Measurements from ENCODE around the gene NHSL2.
"Not testable (repeated sequence)": the region's sequence is repeated elsewhere in the genome, so short reads cannot be mapped to it uniquely, and the experiment has no call there.

DNA sequence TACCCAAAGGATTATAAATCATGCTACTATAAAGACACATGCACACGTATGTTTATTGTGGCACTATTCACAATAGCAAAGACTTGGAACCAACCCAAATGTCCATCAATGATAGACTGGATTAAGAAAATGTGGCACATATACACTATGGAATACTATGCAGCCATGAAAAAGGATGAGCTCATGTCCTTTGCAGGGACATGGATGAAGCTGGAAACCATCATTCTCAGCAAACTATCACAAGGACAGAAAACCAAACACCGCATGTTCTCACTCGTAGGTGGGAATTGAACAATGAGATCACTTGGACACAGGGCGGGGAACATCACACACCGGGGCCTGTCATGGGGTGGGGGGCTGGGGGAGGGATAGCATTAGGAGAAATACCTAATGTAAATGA lies 265.6 kb downstream of the NHSL2 start:
- TF ChIP-seq, protein P1, sequence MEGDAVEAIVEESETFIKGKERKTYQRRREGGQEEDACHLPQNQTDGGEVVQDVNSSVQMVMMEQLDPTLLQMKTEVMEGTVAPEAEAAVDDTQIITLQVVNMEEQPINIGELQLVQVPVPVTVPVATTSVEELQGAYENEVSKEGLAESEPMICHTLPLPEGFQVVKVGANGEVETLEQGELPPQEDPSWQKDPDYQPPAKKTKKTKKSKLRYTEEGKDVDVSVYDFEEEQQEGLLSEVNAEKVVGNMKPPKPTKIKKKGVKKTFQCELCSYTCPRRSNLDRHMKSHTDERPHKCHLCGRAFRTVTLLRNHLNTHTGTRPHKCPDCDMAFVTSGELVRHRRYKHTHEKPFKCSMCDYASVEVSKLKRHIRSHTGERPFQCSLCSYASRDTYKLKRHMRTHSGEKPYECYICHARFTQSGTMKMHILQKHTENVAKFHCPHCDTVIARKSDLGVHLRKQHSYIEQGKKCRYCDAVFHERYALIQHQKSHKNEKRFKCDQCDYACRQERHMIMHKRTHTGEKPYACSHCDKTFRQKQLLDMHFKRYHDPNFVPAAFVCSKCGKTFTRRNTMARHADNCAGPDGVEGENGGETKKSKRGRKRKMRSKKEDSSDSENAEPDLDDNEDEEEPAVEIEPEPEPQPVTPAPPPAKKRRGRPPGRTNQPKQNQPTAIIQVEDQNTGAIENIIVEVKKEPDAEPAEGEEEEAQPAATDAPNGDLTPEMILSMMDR (IDR thresholded peaks at IDR 0.05): not testable (repeated sequence)
- TF ChIP-seq POLR2A (IDR thresholded peaks at IDR 0.05): not testable (repeated sequence)

All from gastroesophageal sphincter (tissue), 3 donors.